HepG2 (cell line): ENCODE results near the gene CC2D1A. TPM values are rescaled to one million over a fixed set of nuclear protein-coding genes. Genes with fewer than 3 reads are reported as not detected.

Experiments
- ATAC-seq: fragments of 200-7000 bp; cut with Tn5 transposase; 3 replicates; pipeline ENCODE4 v1.9.1; 2020; ENCODE audit warnings: mild to moderate bottlenecking, moderate library complexity
- BruUV-seq: library from RNA; stranded (reverse); fragments of 400-500 nt; replicated peaks from 2 replicates; lab custom pipeline; 2021; lab: Mats Ljungman, UMichigan
- CTCF ChIA-PET: fragments of 300-600 bp; formaldehyde crosslinking; extraction: SDS; loops from one replicate; lab custom pipeline; 2021; ENCODE audit warnings: low total read pairs, inconsistent platforms, low intra/inter-chr PET ratio; lab: Yijun Ruan, JAX
- POLR2A ChIA-PET: fragments of 350-600 bp; sonication (Branson Sonifier 250); formaldehyde crosslinking; loops from one replicate; lab custom pipeline; 2020; ENCODE audit warnings: antibody characterized with exemption, inconsistent platforms; lab: Yijun Ruan, JAX
- DNase-seq: peaks from one replicate; pipeline ENCODE4 v3.0.0-alpha.2; 2015; ENCODE audit warnings: low spot score
- FAIRE-seq: peaks from 3 replicates; lab custom pipeline; 2011; peaks lifted over from hg19 to GRCh38; lab: Jason Lieb, UNC
- H2AFZ ChIP-seq: one replicate; pipeline ENCODE4 v1.6.1; 2011; ENCODE audit warnings: low read length, inconsistent platforms
- H3K27ac ChIP-seq: fragments of 300-600 bp; 3 replicates; pipeline ENCODE4 v1.8.0; 2011; ENCODE audit warnings: mixed run types, mild to moderate bottlenecking, mixed read lengths, low read length, inconsistent platforms; ENCODE audit not compliant: insufficient read depth; ENCODE audit errors: extremely low read length
- H3K27me3 ChIP-seq, 2 experiments: fragments of 200-600 bp in 1 of 2; 2 replicates in 1 of 2; 3 replicates in 1 of 2; pipeline versions ENCODE4 v1.6.0 to v1.8.0; 2011; ENCODE audit warnings: low read length in 2 of 2, mild to moderate bottlenecking in 2 of 2, moderate library complexity in 2 of 2, inconsistent platforms in 1 of 2; ENCODE audit not compliant: insufficient read depth in 2 of 2, control insufficient read depth in 1 of 2
- H3K36me3 ChIP-seq, 2 experiments: fragments of 200-600 bp in 1 of 2; replicated peaks in 1 of 2; 2 replicates in 1 of 2; 3 replicates in 1 of 2; pipeline versions ENCODE4 v1.5.1 to v1.8.0; 2011; ENCODE audit warnings: low read length in 2 of 2, inconsistent platforms in 1 of 2; ENCODE audit not compliant: insufficient read depth in 2 of 2, control insufficient read depth in 1 of 2
- H3K4me1 ChIP-seq: 2 replicates; pipeline ENCODE4 v1.5.1; 2012; ENCODE audit warnings: low read length, inconsistent platforms; ENCODE audit not compliant: insufficient read depth
- H3K4me2 ChIP-seq: 2 replicates; pipeline ENCODE4 v1.6.0; 2011; ENCODE audit warnings: low read depth, low read length, inconsistent platforms
- H3K4me3 ChIP-seq, 3 experiments: fragments of 200-600 bp in 1 of 3; sonication (generic), shearing (Covaris generic) in 1 of 3; replicated peaks in 1 of 3; 2 replicates each; pipeline ENCODE4 v1.5.1; 2011 to 2016; ENCODE audit warnings: low read length in 3 of 3, inconsistent platforms in 2 of 3, low read depth in 2 of 3, mild to moderate bottlenecking in 2 of 3, control low read depth in 1 of 3, mixed read lengths in 1 of 3; ENCODE audit not compliant: insufficient read depth in 1 of 3
- H3K79me2 ChIP-seq: one replicate; pipeline ENCODE4 v1.6.1; 2011; ENCODE audit warnings: low read length, inconsistent platforms; ENCODE audit not compliant: insufficient read depth
- H3K9ac ChIP-seq: 2 replicates; pipeline ENCODE4 v1.6.0; 2011; ENCODE audit warnings: mild to moderate bottlenecking, low read depth, low read length, inconsistent platforms; ENCODE audit not compliant: insufficient read depth
- H3K9me3 ChIP-seq: 2 replicates; pipeline ENCODE4 v1.5.1; 2012; ENCODE audit warnings: mild to moderate bottlenecking, low read length
- H4K20me1 ChIP-seq: 2 replicates; pipeline ENCODE4 v1.6.0; 2011; ENCODE audit warnings: inconsistent platforms, mild to moderate bottlenecking, low read length, moderate library complexity; ENCODE audit not compliant: insufficient read depth
- ARID5B ChIP-seq: IDR thresholded peaks from 2 replicates; pipeline ENCODE4 v1.4.0; 2020; ENCODE audit warnings: mild to moderate bottlenecking, missing genetic modification reagents
- CREBL2 ChIP-seq: sonication (generic); formaldehyde crosslinking; IDR thresholded peaks from 2 replicates; pipeline ENCODE4 v1.8.1; 2023; ENCODE audit warnings: missing genetic modification reagents, mild to moderate bottlenecking, borderline replicate concordance
- FOXO4 ChIP-seq: sonication (generic); formaldehyde crosslinking; conservative IDR thresholded peaks from 2 replicates; pipeline ENCODE4 v1.8.1; 2023; ENCODE audit warnings: missing genetic modification reagents
- HDAC1 ChIP-seq: sonication (generic); formaldehyde crosslinking; IDR thresholded peaks from 2 replicates; pipeline ENCODE4 v1.5.1; 2020; ENCODE audit warnings: mild to moderate bottlenecking, missing genetic modification reagents
- ISX ChIP-seq: sonication (generic); formaldehyde crosslinking; conservative IDR thresholded peaks from 2 replicates; pipeline ENCODE4 v1.5.0; 2020; ENCODE audit warnings: missing genetic modification reagents
- JUN ChIP-seq: sonication (generic); formaldehyde crosslinking; IDR thresholded peaks from 2 replicates; pipeline ENCODE4 v1.4.0; 2020; ENCODE audit warnings: mild to moderate bottlenecking, missing genetic modification reagents
- SSRP1 ChIP-seq: IDR thresholded peaks from 2 replicates; pipeline ENCODE4 v1.6.1; 2016; ENCODE audit warnings: control low read depth
- TCF7L2 ChIP-seq: IDR thresholded peaks from 2 replicates; pipeline ENCODE4 v1.6.1; 2011; ENCODE audit warnings: mild to moderate bottlenecking, low read depth, low read length, moderate library complexity
- TERF1 ChIP-seq: sonication (generic); formaldehyde crosslinking; IDR thresholded peaks from 2 replicates; pipeline ENCODE4 v1.8.0; 2022; ENCODE audit warnings: mild to moderate bottlenecking, missing genetic modification reagents, moderate library complexity
- USF2 ChIP-seq, 2 experiments: sonication (generic) in 1 of 2; formaldehyde crosslinking in 1 of 2; IDR thresholded peaks; 2 replicates each; pipeline versions ENCODE4 v1.5.1 to v1.6.1; 2011 to 2020; ENCODE audit warnings: borderline replicate concordance in 1 of 2, low read depth in 1 of 2, low read length in 1 of 2, mild to moderate bottlenecking in 1 of 2, missing genetic modification reagents in 1 of 2, moderate library complexity in 1 of 2
- ZNF232 ChIP-seq: sonication (generic); formaldehyde crosslinking; IDR thresholded peaks from 2 replicates; pipeline ENCODE4 v1.4.0; 2020; ENCODE audit warnings: missing genetic modification reagents, borderline replicate concordance
- ZNF329 ChIP-seq: sonication (generic); formaldehyde crosslinking; IDR thresholded peaks from 2 replicates; pipeline ENCODE4 v1.9.0; 2021; ENCODE audit warnings: low read depth, mild to moderate bottlenecking, missing genetic modification reagents
- ZNF558 ChIP-seq: sonication (generic); formaldehyde crosslinking; IDR thresholded peaks from 2 replicates; pipeline ENCODE4 v1.9.0; 2022; ENCODE audit warnings: mild to moderate bottlenecking, missing genetic modification reagents, borderline replicate concordance
- ZNF777 ChIP-seq: sonication (generic); formaldehyde crosslinking; IDR thresholded peaks from 2 replicates; pipeline ENCODE4 v1.4.0; 2020; ENCODE audit warnings: missing genetic modification reagents
- ZNF790 ChIP-seq: sonication (generic); formaldehyde crosslinking; IDR thresholded peaks from 2 replicates; pipeline ENCODE4 v1.8.0; 2022; ENCODE audit warnings: missing genetic modification reagents, mild to moderate bottlenecking, borderline replicate concordance
- WGBS: methylation state at CpG from one replicate; pipeline ENCODE4 v1.1.6; 2017; ENCODE audit warnings: low lambda C conversion rate; 5-methylcytosine and 5-hydroxymethylcytosine counted together
- in situ Hi-C: cut with HindIII; loops from 2 replicates; pipeline ENCODE4 v1.10.0; 2017; ENCODE audit warnings: low pct_unique_long_range_greater_than_20kb; ENCODE audit not compliant: extremely low pct_ligation_motif_present
- intact Hi-C: fragments of 100-400 bp; cut with micrococcal nuclease; formaldehyde crosslinking; loops from one replicate; pipeline ENCODE4 v1.10.0; 2022; ENCODE audit not compliant: unreplicated experiment
- polyA plus RNA-seq, 8 experiments: library from polyadenylated mRNA; depleted of rRNA in 3 of 8; stranded (reverse) in 7 of 8; unstranded in 1 of 8; fragments of >200 nt; fragmentation: Illumina TruSeq in 4 of 8; extraction: Trizol in 4 of 8; gene quantifications; 2 replicates each; pipeline versions ENCODE4 v1.2.1 to v1.2.3, GENCODE V29; 2011 to 2016; ENCODE audit warnings: low read depth in 4 of 8, missing spikeins in 1 of 8, mixed read lengths in 1 of 8; ENCODE audit not compliant: insufficient read depth in 1 of 8
- total RNA-seq, 5 experiments: library from RNA; depleted of rRNA; stranded (reverse); fragments of >200 nt; fragmentation: Illumina TruSeq; extraction: Trizol; gene quantifications; 2 replicates each; pipeline ENCODE4 v1.2.3, GENCODE V29; 2016; ENCODE audit warnings: low read depth in 1 of 5

Gene CC2D1A
- total and polyA plus RNA-seq, 2 of the 13 experiments (the other 11 are each of a cell fraction or from before 2014, with no cell fraction given): 9.7 to 11.5 TPM

- no TSS peak for BruUV-seq
- POLR2A ChIA-PET: no interaction called here
- Histone ChIP-seq H3K27me3 (peaks cover 4 to 10% of the 10 kb centered on the region in 2 experiments; a peak in 3 of 5 replicates), H3K36me3 (no peaks in the 10 kb centered on the region), H3K27ac (no peak overlapping the region), H3K9ac (no peak overlapping the region), H3K4me2 (no peak overlapping the region), H4K20me1 (no peaks in the 10 kb centered on the region), H2AFZ (no peak overlapping the region), H3K4me3 (no peak overlapping the region), H3K4me1 (0 out of 2 replicates have a peak, but pooled peaks cover 4% of the 10 kb centered on the region), H3K9me3 (no peaks in the 10 kb centered on the region), H3K79me2 (no peaks in the 10 kb centered on the region)
- DNase-seq: no peak
- 50% methylated on average over 1 of the region's 1 CpG for WGBS
- no peak for FAIRE-seq
- intact Hi-C loops (no loop called here), in situ Hi-C loops (no loop called here)
- no peak; the same call in 2 of the 3 replicates for ATAC-seq
- CTCF ChIA-PET: no interaction called here
- TF ChIP-seq ARID5B (CRISPR knock-in tag): no peak
- TF ChIP-seq HDAC1 (CRISPR knock-in tag): no peak
- no peak for TF ChIP-seq JUN (CRISPR knock-in tag)
- no peak for TF ChIP-seq FOXO4
- TF ChIP-seq TERF1 (CRISPR knock-in tag): no peak
- peak; percentile 97 for TF ChIP-seq ZNF329 (CRISPR knock-in tag)
- no peak for TF ChIP-seq TCF7L2
- no peak for TF ChIP-seq ZNF777 (CRISPR knock-in tag)
- TF ChIP-seq ISX (CRISPR knock-in tag): no peak
- no peak for TF ChIP-seq ZNF558 (CRISPR knock-in tag)
- no peak for TF ChIP-seq ZNF790 (CRISPR knock-in tag)
- TF ChIP-seq USF2 (IDR thresholded peaks at IDR 0.05; ENCODE audit: low read depth, low read length): peak; percentile 51; the same call in 1 of the 2 replicates
- TF ChIP-seq USF2 (CRISPR knock-in tag; IDR thresholded peaks at IDR 0.05; ENCODE audit: borderline replicate concordance): peak; percentile 60; the same call in 1 of the 2 replicates
- no peak for TF ChIP-seq SSRP1 (CRISPR knock-in tag)
- TF ChIP-seq ZNF232 (CRISPR knock-in tag): no peak
- TF ChIP-seq CREBL2 (CRISPR knock-in tag): no peak
These were observed 36.2 kb downstream of the CC2D1A start for GRCh38 chr19:13942023-13942684.
